Keratinocyte (primary cell): ENCODE data around the gene ACOXL. TPM values are rescaled to one million over a fixed set of nuclear protein-coding genes. Genes with fewer than 3 reads are reported as not detected.

ENCODE experiments used
- DNase-seq: peaks from one replicate; pipeline ENCODE4 v3.0.0-alpha.2; 2011; ENCODE audit warnings: low read depth, missing footprints, low spot score
- FAIRE-seq: peaks from 2 replicates; lab custom pipeline; 2011; peaks lifted over from hg19 to GRCh38; lab: Jason Lieb, UNC
- H2AFZ ChIP-seq: 2 replicates; pipeline ENCODE4 v1.6.0; 2012; ENCODE audit warnings: low read length, control low read depth, inconsistent platforms; ENCODE audit not compliant: control insufficient read depth
- H3K27ac ChIP-seq: 2 replicates; pipeline ENCODE4 v1.5.1; 2011; ENCODE audit warnings: low read length; ENCODE audit not compliant: control insufficient read depth, insufficient read depth
- H3K27me3 ChIP-seq: 3 replicates; pipeline ENCODE4 v1.6.0; 2011; ENCODE audit warnings: low read length; ENCODE audit not compliant: control insufficient read depth, insufficient read depth; ENCODE audit errors: extremely low read depth
- H3K36me3 ChIP-seq, 2 experiments: 2 replicates in 1 of 2; 3 replicates in 1 of 2; pipeline ENCODE4 v1.5.1; 2011; ENCODE audit warnings: low read length in 2 of 2, mild to moderate bottlenecking in 1 of 2; ENCODE audit not compliant: control insufficient read depth in 2 of 2, insufficient read depth in 2 of 2; ENCODE audit errors: extremely low read depth in 1 of 2
- H3K4me1 ChIP-seq: 3 replicates; pipeline ENCODE4 v1.5.1; 2011; ENCODE audit warnings: low read length; ENCODE audit not compliant: control insufficient read depth, insufficient read depth; ENCODE audit errors: extremely low read depth
- H3K4me2 ChIP-seq: 3 replicates; pipeline ENCODE4 v1.6.0; 2011; ENCODE audit warnings: low read depth, low read length; ENCODE audit not compliant: control insufficient read depth, insufficient read depth; ENCODE audit errors: extremely low read depth
- H3K4me3 ChIP-seq, 3 experiments: fragments of 200-600 bp in 1 of 3; sonication (generic) in 1 of 3; 2 replicates in 2 of 3; 3 replicates in 1 of 3; pipeline ENCODE4 v1.5.1; 2011 to 2016; ENCODE audit warnings: low read length in 3 of 3, mild to moderate bottlenecking in 3 of 3, control low read depth in 2 of 3, inconsistent platforms in 1 of 3, low read depth in 1 of 3, mixed read lengths in 1 of 3, mixed run types in 1 of 3, moderate library complexity in 1 of 3; ENCODE audit not compliant: control insufficient read depth in 2 of 3, insufficient read depth in 2 of 3; ENCODE audit errors: extremely low read depth in 1 of 3
- H3K79me2 ChIP-seq: 2 replicates; pipeline ENCODE4 v1.6.0; 2012; ENCODE audit warnings: low read length; ENCODE audit not compliant: control insufficient read depth, insufficient read depth
- H3K9ac ChIP-seq: 3 replicates; pipeline ENCODE4 v1.6.0; 2011; ENCODE audit warnings: low read length; ENCODE audit not compliant: control insufficient read depth, insufficient read depth; ENCODE audit errors: extremely low read depth
- H3K9me1 ChIP-seq: 3 replicates; pipeline ENCODE4 v1.6.0; 2011; ENCODE audit warnings: low read length; ENCODE audit not compliant: control insufficient read depth, insufficient read depth; ENCODE audit errors: extremely low read depth
- H3K9me3 ChIP-seq: 2 replicates; pipeline ENCODE4 v1.5.1; 2012; ENCODE audit warnings: low read depth, low read length; ENCODE audit not compliant: control insufficient read depth
- H4K20me1 ChIP-seq: 3 replicates; pipeline ENCODE4 v1.6.0; 2011; ENCODE audit warnings: low read length; ENCODE audit not compliant: control insufficient read depth, insufficient read depth; ENCODE audit errors: extremely low read depth
- EZH2 ChIP-seq: IDR thresholded peaks from one replicate; pipeline ENCODE4 v1.6.1; 2012; ENCODE audit warnings: inconsistent platforms, mild to moderate bottlenecking, low read length, moderate library complexity
- dilution Hi-C: fragments of 300-500 bp; cut with MboI; formaldehyde crosslinking; loops from one replicate; pipeline ENCODE4 v1.7.0; 2020; ENCODE audit warnings: low sequenced_read_pairs; ENCODE audit not compliant: extremely low pct_ligation_motif_present
- polyA plus RNA-seq, 5 experiments: library from polyadenylated mRNA; depleted of rRNA in 3 of 5; stranded (reverse) in 3 of 5; stranded (forward) in 1 of 5; unstranded in 1 of 5; fragments of >200 nt; gene quantifications; 1 replicate in 1 of 5; 2 replicates in 3 of 5; 3 replicates in 1 of 5; pipeline versions ENCODE4 v1.2.1 to v1.2.3, GENCODE V29; 2011 to 2012; ENCODE audit warnings: missing spikeins in 2 of 5, low read depth in 1 of 5, low replicate concordance in 1 of 5
- TF ChIP-seq, protein P1 (sequence below), 3 experiments: IDR thresholded peaks in 1 of 3; conservative IDR thresholded peaks in 1 of 3; optimal IDR thresholded peaks in 1 of 3; 2 replicates in 2 of 3; 3 replicates in 1 of 3; pipeline versions ENCODE3 to v1.5.1; 2011; ENCODE audit warnings: low read length in 3 of 3, mild to moderate bottlenecking in 3 of 3, moderate library complexity in 2 of 3, control low read depth in 1 of 3, inconsistent platforms in 1 of 3; ENCODE audit not compliant: insufficient read depth in 2 of 3; ENCODE audit errors: extremely low read depth in 1 of 3

ACOXL gene
- polyA plus RNA-seq, 1 donor (not counting 4 experiments of a cell fraction or from before 2014, with no cell fraction given), result 0.04 TPM

DNA sequence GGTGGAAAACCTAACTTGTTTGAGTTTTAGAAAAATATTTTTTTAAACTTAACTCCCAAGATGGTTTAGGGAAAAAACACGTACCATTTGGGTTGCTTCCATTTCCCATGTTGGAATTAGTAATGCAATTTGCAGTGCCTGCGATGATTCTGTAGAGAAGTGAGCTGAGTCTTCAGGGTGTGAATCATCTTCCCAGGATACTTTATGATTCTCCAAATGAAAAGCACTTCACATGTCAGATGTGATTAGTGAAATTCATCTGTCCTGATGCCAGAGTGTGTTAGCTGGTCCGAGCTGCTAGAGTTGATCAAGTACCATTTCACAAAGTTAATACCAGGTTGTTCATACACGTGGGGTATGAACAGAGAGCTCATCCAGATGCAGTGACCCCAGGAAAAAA lies 59.1 kb downstream of the ACOXL start:
- dilution Hi-C loops, result no loop called here
- Histone ChIP-seq H2AFZ (no peak overlapping the region), H3K9me1 (no peaks in the 10 kb centered on the region), H3K79me2 (no peaks in the 10 kb centered on the region), H3K4me1 (no peaks in the 10 kb centered on the region), H3K9ac (no peak overlapping the region), H3K27me3 (peaks cover 27% of the 10 kb centered on the region), H3K36me3 (no peaks in the 10 kb centered on the region), H3K4me2 (no peak overlapping the region), H3K4me3 (no peak overlapping the region), H4K20me1 (no peaks in the 10 kb centered on the region), H3K27ac (no peak overlapping the region), H3K9me3 (no peaks in the 10 kb centered on the region)
- DNase-seq, result no peak
- no peak for FAIRE-seq
- TF ChIP-seq, protein P1, sequence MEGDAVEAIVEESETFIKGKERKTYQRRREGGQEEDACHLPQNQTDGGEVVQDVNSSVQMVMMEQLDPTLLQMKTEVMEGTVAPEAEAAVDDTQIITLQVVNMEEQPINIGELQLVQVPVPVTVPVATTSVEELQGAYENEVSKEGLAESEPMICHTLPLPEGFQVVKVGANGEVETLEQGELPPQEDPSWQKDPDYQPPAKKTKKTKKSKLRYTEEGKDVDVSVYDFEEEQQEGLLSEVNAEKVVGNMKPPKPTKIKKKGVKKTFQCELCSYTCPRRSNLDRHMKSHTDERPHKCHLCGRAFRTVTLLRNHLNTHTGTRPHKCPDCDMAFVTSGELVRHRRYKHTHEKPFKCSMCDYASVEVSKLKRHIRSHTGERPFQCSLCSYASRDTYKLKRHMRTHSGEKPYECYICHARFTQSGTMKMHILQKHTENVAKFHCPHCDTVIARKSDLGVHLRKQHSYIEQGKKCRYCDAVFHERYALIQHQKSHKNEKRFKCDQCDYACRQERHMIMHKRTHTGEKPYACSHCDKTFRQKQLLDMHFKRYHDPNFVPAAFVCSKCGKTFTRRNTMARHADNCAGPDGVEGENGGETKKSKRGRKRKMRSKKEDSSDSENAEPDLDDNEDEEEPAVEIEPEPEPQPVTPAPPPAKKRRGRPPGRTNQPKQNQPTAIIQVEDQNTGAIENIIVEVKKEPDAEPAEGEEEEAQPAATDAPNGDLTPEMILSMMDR (optimal IDR thresholded peaks at IDR 0.05 in 1 of 3, IDR thresholded peaks at IDR 0.05 in 1 of 3, conservative IDR thresholded peaks at IDR 0.05 in 1 of 3; ENCODE audit: extremely low read depth in 1 of 3, insufficient read depth in 2 of 3, low read length in 3 of 3), result no peak
- TF ChIP-seq EZH2, result no peak

DNA sequence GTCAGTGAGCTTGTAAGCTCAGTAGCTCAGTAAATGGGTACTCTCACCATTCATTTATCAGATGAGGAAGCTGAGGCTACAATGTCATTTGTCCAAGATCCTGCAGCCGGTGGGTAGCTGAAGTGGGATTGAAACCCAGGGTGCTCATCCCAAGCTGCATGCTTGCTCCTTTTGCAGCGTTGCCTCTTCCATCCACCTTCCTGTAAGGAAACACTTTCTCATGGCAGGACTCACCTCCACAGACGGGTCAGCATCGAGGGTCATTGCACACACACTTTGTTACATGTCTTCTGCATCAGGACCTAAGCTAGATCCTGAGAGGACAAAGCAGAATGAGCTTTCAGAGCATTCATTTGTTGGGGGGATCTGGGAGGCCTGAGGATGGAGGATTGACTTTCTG lies 60.7 kb downstream of the ACOXL start:
- Histone ChIP-seq H3K27ac (no peak overlapping the region), H2AFZ (no peak overlapping the region), H3K4me1 (no peaks in the 10 kb centered on the region), H3K36me3 (no peaks in the 10 kb centered on the region), H3K79me2 (no peaks in the 10 kb centered on the region), H3K9me3 (no peaks in the 10 kb centered on the region), H3K4me2 (no peak overlapping the region), H4K20me1 (no peaks in the 10 kb centered on the region), H3K27me3 (peaks cover 30% of the 10 kb centered on the region), H3K4me3 (no peak overlapping the region), H3K9ac (no peak overlapping the region), H3K9me1 (no peaks in the 10 kb centered on the region)
- FAIRE-seq, result no peak
- dilution Hi-C loops, result no loop called here
- no peak for TF ChIP-seq EZH2
- TF ChIP-seq, protein P1 (optimal IDR thresholded peaks at IDR 0.05 in 1 of 3, IDR thresholded peaks at IDR 0.05 in 1 of 3, conservative IDR thresholded peaks at IDR 0.05 in 1 of 3; ENCODE audit: extremely low read depth in 1 of 3, insufficient read depth in 2 of 3, low read length in 3 of 3), result no peak
- no peak for DNase-seq
